SK-N-SH (cell line): ENCODE results near the gene DCAF8. TPM values are rescaled to one million over a fixed set of nuclear protein-coding genes. Genes with fewer than 3 reads are reported as not detected.

ENCODE experiments used
- CTCF ChIA-PET: fragments of 300-600, 350-600 bp; formaldehyde crosslinking; extraction: SDS; loops from one replicate; lab custom pipeline; 2021; lab: Yijun Ruan, JAX
- POLR2A ChIA-PET: fragments of 350-600 bp; sonication (Branson Sonifier 250); formaldehyde crosslinking; extraction: SDS; loops from one replicate; lab custom pipeline; 2020; ENCODE audit warnings: antibody characterized with exemption, inconsistent platforms; lab: Yijun Ruan, JAX
- DNase-seq: peaks from one replicate; pipeline ENCODE4 v3.0.0; 2012
- H2AFZ ChIP-seq: fragments of 200-600 bp; sonication (generic); 2 replicates; pipeline ENCODE4 v1.8.1; 2016; ENCODE audit warnings: antibody characterized with exemption, mild to moderate bottlenecking, low read depth
- H3F3A ChIP-seq: fragments of 200-600 bp; sonication (generic); replicated peaks from 2 replicates; pipeline ENCODE3; 2016; ENCODE audit warnings: antibody characterized with exemption, mild to moderate bottlenecking; ENCODE audit not compliant: insufficient read depth
- H3K27ac ChIP-seq, 2 experiments: fragments of 200-500 bp in 1 of 2; fragments of 200-600 bp in 1 of 2; sonication (Bioruptor generic) in 1 of 2; sonication (generic), shearing (Covaris generic) in 1 of 2; 2 replicates each; pipeline versions ENCODE4 v1.5.1 to v1.6.1; 2014 to 2016; ENCODE audit warnings: low read depth in 2 of 2, inconsistent platforms in 1 of 2, low read length in 1 of 2, mild to moderate bottlenecking in 1 of 2, mixed read lengths in 1 of 2
- H3K27me3 ChIP-seq: fragments of 200-600 bp; sonication (generic), shearing (Covaris generic); 2 replicates; pipeline ENCODE4 v1.6.1; 2016; ENCODE audit warnings: mixed run types; ENCODE audit not compliant: insufficient read depth
- H3K36me3 ChIP-seq, 2 experiments: fragments of 200-500 bp in 1 of 2; fragments of 200-600 bp in 1 of 2; sonication (Bioruptor generic) in 1 of 2; sonication (generic) in 1 of 2; replicated peaks in 1 of 2; 2 replicates each; pipeline versions ENCODE3 to v1.5.1; 2014 to 2016; ENCODE audit warnings: low read length in 1 of 2, mild to moderate bottlenecking in 1 of 2; ENCODE audit not compliant: insufficient read depth in 2 of 2, control insufficient read depth in 1 of 2
- H3K4me1 ChIP-seq, 2 experiments: fragments of 200-500 bp in 1 of 2; fragments of 200-600 bp in 1 of 2; sonication (Bioruptor generic) in 1 of 2; sonication (generic), shearing (Covaris generic) in 1 of 2; 2 replicates each; pipeline versions ENCODE4 v1.5.1 to v1.6.1; 2014 to 2016; ENCODE audit warnings: low read depth in 1 of 2, low read length in 1 of 2, mixed run types in 1 of 2; ENCODE audit not compliant: insufficient read depth in 2 of 2, control insufficient read depth in 1 of 2
- H3K4me2 ChIP-seq: fragments of 200-600 bp; sonication (generic), shearing (Covaris generic); 2 replicates; pipeline ENCODE4 v1.6.1; 2017; ENCODE audit warnings: mixed run types
- H3K4me3 ChIP-seq, 2 experiments: fragments of 200-500 bp in 1 of 2; fragments of 200-600 bp in 1 of 2; sonication (Bioruptor generic) in 1 of 2; sonication (generic), shearing (Covaris generic) in 1 of 2; 2 replicates each; pipeline versions ENCODE4 v1.5.1 to v1.8.1; 2014 to 2016; ENCODE audit warnings: low read depth in 2 of 2, inconsistent platforms in 1 of 2, low read length in 1 of 2, mild to moderate bottlenecking in 1 of 2, mixed read lengths in 1 of 2, moderate library complexity in 1 of 2
- H3K79me2 ChIP-seq: fragments of 200-600 bp; sonication (generic); 2 replicates; pipeline ENCODE4 v1.8.1; 2017; ENCODE audit warnings: mild to moderate bottlenecking; ENCODE audit not compliant: insufficient read depth
- H3K9ac ChIP-seq: fragments of 200-600 bp; sonication (generic); 2 replicates; pipeline ENCODE4 v1.6.1; 2017; ENCODE audit warnings: mixed run types
- H3K9me2 ChIP-seq: fragments of 200-600 bp; sonication (generic); 2 replicates; pipeline ENCODE4 v1.6.1; 2017; ENCODE audit warnings: mixed run types
- H3K9me3 ChIP-seq: fragments of 200-600 bp; sonication (generic); 2 replicates; pipeline ENCODE4 v1.6.1; 2017; ENCODE audit warnings: mixed run types, mild to moderate bottlenecking, moderate library complexity
- H4K20me1 ChIP-seq: fragments of 200-600 bp; sonication (generic); 2 replicates; pipeline ENCODE4 v1.6.1; 2017; ENCODE audit warnings: mild to moderate bottlenecking, mixed run types; ENCODE audit not compliant: insufficient read depth
- EP300 ChIP-seq, 2 experiments: IDR thresholded peaks; 2 replicates each; pipeline versions ENCODE4 v1.4.0 to v1.6.1; 2012; ENCODE audit warnings: borderline replicate concordance in 1 of 2, low read depth in 1 of 2, low read length in 1 of 2
- GABPA ChIP-seq: IDR thresholded peaks from 2 replicates; pipeline ENCODE4 v1.4.0; 2012; ENCODE audit warnings: low read depth, mild to moderate bottlenecking
- MAX ChIP-seq: IDR thresholded peaks from 2 replicates; pipeline ENCODE4 v1.4.0; 2012; ENCODE audit warnings: low read depth
- MXI1 ChIP-seq: IDR thresholded peaks from 2 replicates; pipeline ENCODE4 v1.6.1; 2012; ENCODE audit warnings: mild to moderate bottlenecking, low read depth, low read length, improper control_type of control experiment
- SMC3 ChIP-seq: IDR thresholded peaks from 2 replicates; pipeline ENCODE4 v1.6.1; 2012; ENCODE audit warnings: low read depth, low read length, improper control_type of control experiment
- TCF12 ChIP-seq: IDR thresholded peaks from 2 replicates; pipeline ENCODE4 v1.4.0; 2012
- TEAD4 ChIP-seq: IDR thresholded peaks from 2 replicates; pipeline ENCODE4 v1.4.0; 2012; ENCODE audit warnings: mild to moderate bottlenecking, borderline replicate concordance; ENCODE audit not compliant: insufficient read depth
- USF1 ChIP-seq: IDR thresholded peaks from 2 replicates; pipeline ENCODE4 v1.4.0; 2012; ENCODE audit warnings: low read depth, borderline replicate concordance
- YY1 ChIP-seq: IDR thresholded peaks from 2 replicates; pipeline ENCODE4 v1.4.0; 2012; ENCODE audit warnings: low read depth, mild to moderate bottlenecking
- WGBS: methylation state at CpG from one replicate; pipeline ENCODE4 v1.1.6; 2017; ENCODE audit warnings: low lambda C conversion rate; 5-methylcytosine and 5-hydroxymethylcytosine counted together
- polyA plus RNA-seq, 3 experiments: library from polyadenylated mRNA; depleted of rRNA; stranded (reverse); fragments of >200 nt; gene quantifications; 2 replicates each; pipeline ENCODE4 v1.2.3, GENCODE V29; 2012

Gene DCAF8
- polyA plus RNA-seq, 1 of the 3 experiments (the other 2 are of a cell fraction), result 108 TPM

DNA sequence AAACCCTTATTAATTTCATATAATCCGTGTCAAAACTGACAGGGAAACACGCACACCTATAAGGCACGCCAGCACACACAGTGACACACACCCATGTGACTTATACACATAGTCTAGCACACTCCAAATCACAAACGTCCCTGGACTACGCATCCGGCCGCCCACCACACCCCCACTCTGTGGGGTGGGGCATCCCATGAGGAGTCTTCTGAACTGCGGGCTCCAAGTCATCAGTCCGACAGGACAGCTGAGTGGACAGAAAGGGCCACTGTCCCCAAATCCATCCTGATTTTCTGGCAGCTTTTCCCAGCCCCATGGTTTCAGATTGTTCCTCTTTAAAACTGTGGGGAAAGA, 56.3 kb downstream of the DCAF8 start:
- H2AFZ ChIP-seq, result no peak overlapping the region
- peak; percentile 73 for TF ChIP-seq MXI1
- TF ChIP-seq MAX, result peak; percentile 42; the same call in 1 of the 2 replicates
- TF ChIP-seq USF1, result peak; percentile 56; the same call in 1 of the 2 replicates
- TF ChIP-seq TCF12, result 0 out of 2 replicates have a peak, but pooled peaks have one; percentile 1
- no peak for TF ChIP-seq TEAD4
- TF ChIP-seq YY1, result no peak
- H3K9me2 ChIP-seq, result no peaks in the 10 kb centered on the region
- H3K9me3 ChIP-seq, result no peaks in the 10 kb centered on the region
- WGBS, result 3% methylated on average over 9 of the region's 9 CpGs
- peaks cover 40 to 62% of the 10 kb centered on the region in 2 experiments for H3K4me1 ChIP-seq
- no peaks in the 10 kb centered on the region for H3K27me3 ChIP-seq
- peak; percentile 61 for DNase-seq
- H3K9ac ChIP-seq, result peak overlapping the region; percentile 96
- H3K36me3 ChIP-seq, result peaks cover 28 to 29% of the 10 kb centered on the region in 2 experiments
- peak overlapping the region; percentile 94 to 97 for H3K4me3 ChIP-seq
- POLR2A ChIA-PET, result interaction anchor here (0.9 to 1.1 kb wide), 2 partner anchors 13 to 97 kb away, joined by 3 to 5 read pairs; no protein-coding TSS in a partner anchor
- H3K27ac ChIP-seq, result peak overlapping the region; percentile 87 to 99
- H4K20me1 ChIP-seq, result peaks cover 46% of the 10 kb centered on the region
- peaks cover 21% of the 10 kb centered on the region for H3F3A ChIP-seq
- peaks cover 57% of the 10 kb centered on the region for H3K79me2 ChIP-seq
- CTCF ChIA-PET, result interaction anchor here (0.9 to 13.6 kb wide), 6 partner anchors 13 to 104 kb away, joined by 4 to 137 read pairs (median 40); no protein-coding TSS in a partner anchor
- peak overlapping the region; percentile 100 for H3K4me2 ChIP-seq

GRCh38 chr1:160205242-160206035, 56.9 kb downstream of the DCAF8 start, which contains the start of gene PEA15:
Gene PEA15 (plus strand): TSS chr1:160205384. CDS start chr1:160211545, 6,161 bp downstream.
- H3K4me2 ChIP-seq, result peak within 1 kb of the TSS; percentile 100
- no peaks in the 10 kb centered on the region for H3K9me2 ChIP-seq
- H3K9me3 ChIP-seq, result no peaks in the 10 kb centered on the region
- peaks cover 21% of the 10 kb centered on the region for H3F3A ChIP-seq
- peak within 1 kb of the TSS; percentile 96 for H3K9ac ChIP-seq
- DNase-seq, result peak; percentile 96
- no peaks in the 10 kb centered on the region for H3K27me3 ChIP-seq
- TF ChIP-seq SMC3, result no peak
- TF ChIP-seq EP300 (IDR thresholded peaks at IDR 0.05; ENCODE audit: borderline replicate concordance in 1 of 2, low read depth in 1 of 2, low read length in 1 of 2), result peak in 1 of 2 experiments; percentile 39; a peak in 1 of 4 replicates
- TF ChIP-seq GABPA, result peak; percentile 38; the same call in 1 of the 2 replicates
- POLR2A ChIA-PET, result interaction anchor here (0.7 to 1.1 kb wide), 3 partner anchors 14 to 96 kb away, joined by 3 to 5 read pairs (median 3); no protein-coding TSS in a partner anchor
- peaks cover 40% of the 10 kb centered on the region for H4K20me1 ChIP-seq
- H3K79me2 ChIP-seq, result peaks cover 51% of the 10 kb centered on the region
- 2% methylated on average over 24 of the region's 76 CpGs for WGBS
- peaks cover 24 to 25% of the 10 kb centered on the region in 2 experiments for H3K36me3 ChIP-seq
- peaks cover 36 to 56% of the 10 kb centered on the region in 2 experiments for H3K4me1 ChIP-seq
- H2AFZ ChIP-seq, result peak within 1 kb of the TSS; percentile 94
- peak within 1 kb of the TSS; percentile 94 to 97 for H3K4me3 ChIP-seq
- CTCF ChIA-PET, result interaction anchor here (0.6 to 13.6 kb wide), 7 partner anchors 12 to 185 kb away, joined by 3 to 137 read pairs (median 23); no protein-coding TSS in a partner anchor
- H3K27ac ChIP-seq, result peak within 1 kb of the TSS; percentile 87 to 99
